Stimulated activated naive B cell treated with anti-CD40 and anti-IgM and Interleukin-4, amounts not matched to agents 10 μg/mL and 1 μg/mL and 100 μg/mL, for 72 hours (primary cell): ENCODE measurements around the gene SMIM5.
"Not testable (repeated sequence)": the region's sequence is repeated elsewhere in the genome, so short reads cannot be mapped to it uniquely, and the experiment has no call there.

ENCODE experiments used
- ATAC-seq, 2 donors: fragments of 150-1000 bp; cut with Tn5 transposase; replicated peaks; 2 replicates each; pipeline ENCODE4 v1.10.0; 2021; ENCODE audit warnings: moderate library complexity in 1 of 2
- DNase-seq: peaks from one replicate; pipeline ENCODE4 v3.0.0; 2021
- H3K27ac Mint-ChIP-seq: one replicate; pipeline ENCODE4 v1.8.0; 2022; ENCODE audit warnings: mild to moderate bottlenecking, mixed read lengths
- H3K27me3 Mint-ChIP-seq, 2 donors: one replicate each; pipeline ENCODE4 v1.8.0; 2022; ENCODE audit warnings: mixed read lengths in 2 of 2
- H3K36me3 Mint-ChIP-seq, 2 donors: one replicate each; pipeline ENCODE4 v1.8.0; 2022; ENCODE audit warnings: mixed read lengths in 2 of 2, mild to moderate bottlenecking in 1 of 2
- H3K4me1 Mint-ChIP-seq, 2 donors: one replicate each; pipeline ENCODE4 v1.8.0; 2022; ENCODE audit warnings: mixed read lengths in 2 of 2, mild to moderate bottlenecking in 1 of 2
- H3K4me3 Mint-ChIP-seq, 2 donors: one replicate each; pipeline ENCODE4 v1.8.0; 2022; ENCODE audit warnings: mild to moderate bottlenecking in 2 of 2, mixed read lengths in 2 of 2, moderate library complexity in 1 of 2
- H3K9me3 Mint-ChIP-seq, 2 donors: one replicate each; pipeline ENCODE4 v1.8.0; 2022; ENCODE audit warnings: mixed read lengths in 2 of 2, mild to moderate bottlenecking in 1 of 2

SMIM5 gene, protein sequence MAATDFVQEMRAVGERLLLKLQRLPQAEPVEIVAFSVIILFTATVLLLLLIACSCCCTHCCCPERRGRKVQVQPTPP

DNA sequence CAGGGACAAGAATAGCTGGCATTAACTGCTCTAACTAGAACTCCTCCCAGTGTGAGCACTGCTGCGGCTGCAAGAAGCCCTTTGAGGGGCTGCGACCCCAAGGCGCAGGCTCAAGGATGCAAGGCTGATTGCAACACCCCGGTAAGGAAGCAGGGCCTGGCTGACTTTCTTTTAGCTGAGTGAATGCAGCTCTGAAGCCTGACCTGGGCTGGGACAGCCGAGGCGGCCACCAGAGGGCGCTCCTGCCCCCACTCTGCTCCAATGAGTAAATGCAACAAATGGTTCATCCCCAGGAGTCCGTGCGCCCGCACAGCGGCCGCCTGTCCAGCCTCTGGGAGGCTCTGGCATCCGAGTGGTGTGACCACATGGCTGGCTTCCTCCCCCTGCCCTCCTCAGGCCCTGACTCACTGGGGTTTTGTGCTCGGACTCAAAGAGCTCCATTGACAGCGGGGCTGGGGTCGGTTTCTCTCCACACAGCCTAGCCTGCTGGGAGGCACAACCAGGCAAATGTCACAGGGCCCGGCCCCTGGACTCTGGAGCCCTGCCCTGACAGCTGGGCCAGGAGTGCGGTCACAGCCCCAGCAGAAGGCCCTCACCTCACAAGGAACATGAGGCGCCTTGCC lies at the start of gene SMIM5:
TSS of gene SMIM5 (plus strand) at position 572 of the 623 bp plus-strand sequence. CDS start 6,768 bp downstream, outside the sequence.
- peaks cover 15 to 22% of the 10 kb centered on the region in 2 donors for H3K36me3 Mint-ChIP-seq
- peak within 1 kb of the TSS; percentile 13 to 43 for H3K4me3 Mint-ChIP-seq
- H3K27ac Mint-ChIP-seq: peak within 1 kb of the TSS; percentile 43
- no peaks in the 10 kb centered on the region for H3K9me3 Mint-ChIP-seq
- DNase-seq (peak; percentile 62), ATAC-seq (peak; percentile 92)
- H3K4me1 Mint-ChIP-seq: peaks cover 8 to 20% of the 10 kb centered on the region in 2 donors
- H3K27me3 Mint-ChIP-seq: no peaks in the 10 kb centered on the region

DNA sequence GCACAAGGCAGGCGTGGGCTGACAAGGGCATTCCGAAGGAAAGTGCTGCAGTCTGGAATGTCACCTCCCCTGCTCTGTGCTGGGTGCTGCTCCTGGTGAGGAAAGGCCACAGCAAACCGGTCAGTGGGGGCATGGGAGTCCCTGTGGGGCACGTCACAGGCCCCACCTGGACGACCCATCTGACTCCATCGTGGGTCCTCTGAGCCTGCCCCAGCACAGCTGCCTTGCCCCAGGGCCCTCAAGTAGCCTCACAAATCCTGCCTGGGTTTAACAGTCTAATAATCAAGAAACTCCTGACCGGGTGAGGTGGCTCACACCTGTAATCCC lies 48.4 kb upstream of the SMIM5 start:
- Mint-ChIP-seq H3K9me3 (peaks cover 0 to 7% of the 10 kb centered on the region in 2 donors), H3K4me3 (no peak overlapping the region), H3K36me3 (no peaks in the 10 kb centered on the region), H3K27me3 (no peaks in the 10 kb centered on the region), H3K27ac (no peak overlapping the region), H3K4me1 (peaks cover 4 to 11% of the 10 kb centered on the region in 2 donors)
- DNase-seq: no peak
- ATAC-seq: no peak

DNA sequence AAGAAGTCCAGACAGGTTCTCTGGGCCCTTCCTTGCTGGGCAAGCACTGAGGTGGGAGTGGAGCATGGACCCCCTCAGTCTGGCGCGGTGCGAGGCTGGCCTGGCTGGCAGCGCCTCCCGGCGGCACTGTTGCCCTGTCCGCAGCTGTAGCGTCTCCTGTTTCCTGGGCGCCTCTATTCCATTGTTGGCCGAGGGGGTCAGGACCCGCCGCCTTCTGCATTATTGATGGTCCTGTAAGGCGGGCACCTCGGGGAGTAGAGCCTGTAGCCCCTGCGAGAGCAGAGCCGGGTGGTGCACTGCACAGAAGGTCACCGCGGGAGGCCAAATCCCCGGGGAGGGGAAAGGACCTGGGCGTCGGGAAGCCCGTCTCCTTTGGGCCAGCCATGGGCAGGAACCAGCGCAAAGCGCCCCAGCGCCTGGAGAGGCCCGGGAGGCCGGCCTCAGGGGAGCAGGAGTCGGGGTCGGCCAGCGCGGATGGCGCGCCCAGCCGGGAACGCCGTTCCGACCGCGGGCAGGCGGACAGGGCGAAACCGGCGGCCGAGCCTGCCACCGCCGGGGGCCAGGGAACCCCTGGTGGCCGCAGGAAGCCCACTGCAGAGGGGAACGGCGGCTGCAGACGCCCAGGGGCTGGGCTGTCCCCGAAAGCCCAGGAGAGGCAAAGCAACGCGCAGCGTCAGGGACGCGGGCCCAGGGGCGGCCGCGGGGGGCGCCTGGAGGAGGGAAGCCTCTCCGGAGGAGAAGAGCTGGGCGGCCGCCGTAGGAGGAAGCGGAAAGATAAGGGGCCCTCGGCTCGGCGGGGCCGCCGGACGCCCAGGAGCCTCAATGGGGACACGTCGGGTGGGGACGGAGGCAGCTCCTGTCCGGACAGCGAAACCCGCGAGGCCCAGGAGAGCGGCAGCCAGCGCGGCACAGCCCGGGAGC lies 45.3 kb upstream of the SMIM5 start, which contains the start of gene MYO15B:
TSS of gene MYO15B (plus strand) at position 126 of the 921 bp plus-strand sequence. CDS start at position 384, 258 bp downstream.
- ATAC-seq (peak; percentile 69 to 71), DNase-seq (peak; percentile 78)
- Mint-ChIP-seq H3K9me3 (no peaks in the 10 kb centered on the region), H3K27me3 (no peaks in the 10 kb centered on the region), H3K4me1 (peaks cover 8 to 28% of the 10 kb centered on the region in 2 donors), H3K4me3 (peak within 1 kb of the TSS; percentile 86 to 90), H3K36me3 (peaks cover 0 to 5% of the 10 kb centered on the region in 2 donors), H3K27ac (peak within 1 kb of the TSS; percentile 94)

DNA sequence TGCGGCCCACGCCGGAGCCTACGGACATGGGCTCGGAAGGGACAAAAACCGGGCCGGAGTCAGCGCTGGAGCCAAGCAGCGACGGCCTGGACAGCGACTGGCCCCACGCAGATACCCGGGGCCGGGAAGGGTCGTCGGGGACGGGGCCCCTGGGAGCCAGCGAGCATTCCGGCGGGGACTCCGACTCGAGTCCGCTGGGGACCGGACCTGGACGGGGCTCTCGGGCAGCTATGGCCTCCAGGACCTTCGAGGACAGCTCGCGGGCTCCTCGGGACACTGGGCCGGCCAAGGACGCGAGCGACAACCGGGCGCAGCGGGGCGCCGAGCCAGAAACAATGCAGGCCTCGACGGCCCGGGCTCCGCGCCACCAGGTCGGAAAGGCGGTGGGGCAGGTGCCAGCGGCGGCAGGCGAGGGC lies 44.6 kb upstream of the SMIM5 start:
- Mint-ChIP-seq H3K27me3 (no peaks in the 10 kb centered on the region), H3K9me3 (no peaks in the 10 kb centered on the region), H3K4me1 (peaks cover 8 to 28% of the 10 kb centered on the region in 2 donors), H3K36me3 (peaks cover 0 to 5% of the 10 kb centered on the region in 2 donors), H3K27ac (peak overlapping the region; percentile 94), H3K4me3 (peak overlapping the region; percentile 86 to 90)
- DNase-seq (peak; percentile 35), ATAC-seq (peak; percentile 22 to 48)

DNA sequence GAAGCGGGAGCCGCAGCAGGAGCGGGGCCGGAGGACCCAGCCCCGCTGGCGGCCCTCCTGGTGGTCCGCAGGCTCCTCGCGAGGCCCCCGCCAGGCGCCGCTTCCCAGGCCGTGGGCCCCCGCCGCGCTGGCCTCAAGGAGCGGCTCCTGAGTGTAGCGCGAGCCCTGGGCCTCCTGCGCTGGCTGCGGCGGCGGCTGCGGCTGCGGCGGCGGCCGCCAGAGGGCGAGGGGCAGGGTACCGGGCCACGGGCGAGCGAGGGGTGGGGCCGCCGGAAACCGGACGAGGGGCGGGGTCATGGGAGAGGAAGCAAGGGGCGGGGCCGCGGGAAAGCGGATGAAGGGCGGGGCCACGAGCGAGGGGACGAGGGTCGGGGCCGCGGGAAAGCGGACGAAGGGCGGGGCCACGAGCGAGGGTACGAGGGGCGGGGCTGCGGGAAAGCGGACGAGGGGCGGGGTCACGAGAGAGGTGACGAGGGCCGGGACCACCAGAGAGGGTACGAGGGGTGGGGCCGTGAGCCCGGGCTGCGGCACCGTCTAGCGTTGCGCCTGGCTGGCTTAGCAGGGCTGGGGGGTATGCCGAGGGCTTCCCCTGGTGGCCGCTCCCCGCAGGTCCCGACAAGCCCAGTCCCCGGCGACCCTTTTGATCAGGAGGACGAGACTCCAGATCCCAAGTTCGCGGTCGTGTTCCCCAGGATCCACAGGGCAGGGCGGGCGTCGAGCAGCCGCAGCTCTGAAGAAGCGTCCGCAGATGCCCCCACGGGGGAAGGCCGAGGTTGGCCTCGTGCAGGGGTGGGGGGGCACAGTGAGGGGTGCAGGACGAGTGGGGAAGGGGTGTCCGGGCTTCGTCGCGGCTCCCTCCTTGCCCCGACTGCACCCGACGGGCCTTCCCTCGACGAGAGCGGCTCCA lies 44.0 kb upstream of the SMIM5 start:
- peak overlapping the region; percentile 75 to 90 for H3K4me3 Mint-ChIP-seq
- peak; percentile 88 for DNase-seq

DNA sequence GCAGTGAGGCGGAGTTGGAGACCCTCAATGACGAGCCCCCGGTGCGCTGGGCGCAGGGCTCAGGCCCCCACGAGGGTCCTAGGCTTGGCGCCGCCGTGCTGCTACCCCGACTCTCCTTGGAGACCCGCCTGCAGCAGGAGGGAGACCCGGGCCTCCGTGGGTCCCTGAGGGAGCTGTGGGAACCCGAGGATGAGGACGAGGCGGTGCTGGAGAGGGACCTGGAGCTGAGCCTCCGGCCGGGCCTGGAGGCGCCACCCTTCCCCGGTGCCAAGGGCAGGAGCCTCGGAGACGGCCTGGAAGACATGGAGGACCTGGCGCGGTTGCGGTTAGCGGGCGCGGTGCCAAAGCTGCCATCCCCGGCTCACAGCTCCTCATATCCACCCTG lies 43.3 kb upstream of the SMIM5 start:
- peaks cover 0 to 5% of the 10 kb centered on the region in 2 donors for H3K36me3 Mint-ChIP-seq

More for the DNA sequence above, 44.0 kb upstream of the SMIM5 start:
- peaks cover 8 to 28% of the 10 kb centered on the region in 2 donors for H3K4me1 Mint-ChIP-seq
- ATAC-seq: peak; percentile 87
- no peaks in the 10 kb centered on the region for H3K9me3 Mint-ChIP-seq
- H3K27me3 Mint-ChIP-seq: no peaks in the 10 kb centered on the region
- peak overlapping the region; percentile 88 for H3K27ac Mint-ChIP-seq
- peaks cover 0 to 5% of the 10 kb centered on the region in 2 donors for H3K36me3 Mint-ChIP-seq

DNA sequence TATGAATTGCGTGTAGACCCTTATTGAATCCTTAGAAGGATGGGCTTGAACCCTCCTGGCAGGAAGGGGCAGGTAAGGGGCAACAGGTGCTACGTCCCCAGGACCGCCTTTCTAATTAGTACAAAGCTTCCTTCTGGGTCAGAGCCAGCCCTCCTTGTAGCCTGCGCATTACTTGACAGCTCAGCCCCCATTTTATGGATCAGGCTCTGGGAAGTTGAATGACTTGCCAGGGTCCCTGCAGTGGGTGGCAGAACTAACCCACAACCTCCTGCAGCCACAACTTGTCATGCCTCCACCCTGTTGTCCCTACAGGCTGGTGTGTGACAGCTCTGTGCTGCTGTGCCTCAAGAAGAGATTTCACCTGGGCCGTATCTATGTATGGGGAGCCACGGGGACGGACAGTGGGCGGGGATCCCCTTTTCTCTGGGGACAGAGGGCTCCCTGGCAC lies 42.9 kb upstream of the SMIM5 start:
- no peaks in the 10 kb centered on the region for H3K9me3 Mint-ChIP-seq
- no peak for DNase-seq
- ATAC-seq: no peak
- peaks cover 0 to 5% of the 10 kb centered on the region in 2 donors for H3K36me3 Mint-ChIP-seq
- no peak overlapping the region for H3K27ac Mint-ChIP-seq
- H3K4me3 Mint-ChIP-seq: peak overlapping the region in 1 of 2 donors; percentile 43
- H3K4me1 Mint-ChIP-seq: peaks cover 8 to 28% of the 10 kb centered on the region in 2 donors
- no peaks in the 10 kb centered on the region for H3K27me3 Mint-ChIP-seq

More for the DNA sequence above, 43.3 kb upstream of the SMIM5 start:
- H3K4me3 Mint-ChIP-seq: peak overlapping the region in 1 of 2 donors; percentile 84
- no peaks in the 10 kb centered on the region for H3K27me3 Mint-ChIP-seq
- DNase-seq: no peak
- no peaks in the 10 kb centered on the region for H3K9me3 Mint-ChIP-seq
- no peak for ATAC-seq
- no peak overlapping the region for H3K27ac Mint-ChIP-seq
- peaks cover 8 to 28% of the 10 kb centered on the region in 2 donors for H3K4me1 Mint-ChIP-seq

DNA sequence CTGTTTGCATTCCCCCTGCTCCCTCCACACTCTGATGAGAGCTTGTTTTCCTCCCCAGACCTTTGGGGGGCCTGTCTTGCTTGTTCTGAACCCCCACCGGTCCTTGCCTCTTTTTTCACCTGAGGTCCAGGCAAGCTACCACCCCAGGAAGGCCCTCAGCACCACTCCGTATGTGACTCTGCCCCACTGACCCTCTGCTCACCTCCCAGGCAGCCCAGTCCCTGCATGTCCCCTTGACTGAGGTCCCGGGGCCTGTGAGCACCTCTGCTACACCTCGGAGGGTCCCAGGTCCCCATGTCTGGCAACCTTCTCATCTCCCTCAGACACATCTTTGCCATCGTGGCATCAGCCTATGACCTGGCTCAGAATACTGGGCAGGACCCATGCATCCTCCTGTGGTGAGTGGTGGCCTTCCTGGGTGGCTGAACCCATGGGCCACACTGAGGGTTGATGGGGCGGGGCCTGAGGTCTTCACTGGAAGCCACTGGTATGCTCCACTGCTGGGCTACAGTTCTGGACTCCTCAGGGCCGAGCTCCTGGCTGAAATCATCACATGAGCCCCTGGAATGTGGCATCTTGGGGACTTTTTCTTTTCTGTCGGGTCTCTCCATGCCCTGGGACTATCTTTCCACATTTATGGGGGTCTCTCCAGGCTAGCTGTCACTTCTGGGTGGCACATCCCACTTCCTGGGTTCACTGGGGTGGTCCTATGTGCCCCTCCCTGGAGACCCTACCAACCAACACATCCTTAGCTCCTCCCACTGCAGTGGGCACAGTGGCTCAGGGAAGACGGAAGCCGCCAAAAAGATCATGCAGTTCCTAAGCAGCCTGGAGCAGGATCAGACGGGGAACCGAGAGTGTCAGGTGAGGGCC lies 42.1 kb upstream of the SMIM5 start:
- H3K9me3 Mint-ChIP-seq: no peaks in the 10 kb centered on the region
- H3K27me3 Mint-ChIP-seq: no peaks in the 10 kb centered on the region
- H3K27ac Mint-ChIP-seq: peak overlapping the region; percentile 20
- H3K36me3 Mint-ChIP-seq: peaks cover 0 to 5% of the 10 kb centered on the region in 2 donors
- peaks cover 8 to 28% of the 10 kb centered on the region in 2 donors for H3K4me1 Mint-ChIP-seq
- DNase-seq: no peak
- H3K4me3 Mint-ChIP-seq: peak overlapping the region; percentile 20 to 37
- no peak for ATAC-seq

DNA sequence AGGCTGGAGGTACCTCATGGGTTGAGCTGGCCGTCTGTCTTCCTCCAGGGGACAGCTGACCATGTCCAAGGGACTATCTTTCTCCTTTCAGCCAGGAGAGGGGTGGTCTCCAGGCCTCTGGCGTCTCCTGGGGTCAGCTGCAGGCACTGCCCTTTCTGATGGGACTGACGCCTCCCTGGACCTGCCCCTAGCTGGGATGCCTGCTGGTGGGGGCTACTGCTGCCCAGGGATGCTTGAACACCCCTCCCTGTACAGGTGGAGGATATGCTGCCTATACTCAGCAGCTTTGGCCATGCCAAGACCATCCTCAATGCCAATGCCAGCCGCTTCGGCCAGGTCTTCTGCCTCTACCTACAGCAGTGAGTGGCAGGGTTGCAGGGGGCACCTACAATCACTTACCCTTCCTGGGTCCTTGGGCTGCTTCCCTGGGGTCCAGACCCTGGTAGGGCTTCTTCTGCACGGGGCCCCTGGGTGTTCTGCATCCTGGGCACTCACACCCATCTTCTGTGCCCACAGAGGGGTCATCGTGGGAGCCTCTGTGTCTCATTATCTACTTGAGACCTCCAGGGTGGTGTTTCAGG lies 41.4 kb upstream of the SMIM5 start:
- Mint-ChIP-seq H3K9me3 (no peaks in the 10 kb centered on the region), H3K4me1 (peaks cover 8 to 28% of the 10 kb centered on the region in 2 donors), H3K36me3 (peaks cover 0 to 5% of the 10 kb centered on the region in 2 donors), H3K27ac (no peak overlapping the region), H3K4me3 (no peak overlapping the region), H3K27me3 (no peaks in the 10 kb centered on the region)
- ATAC-seq (no peak), DNase-seq (no peak)

DNA sequence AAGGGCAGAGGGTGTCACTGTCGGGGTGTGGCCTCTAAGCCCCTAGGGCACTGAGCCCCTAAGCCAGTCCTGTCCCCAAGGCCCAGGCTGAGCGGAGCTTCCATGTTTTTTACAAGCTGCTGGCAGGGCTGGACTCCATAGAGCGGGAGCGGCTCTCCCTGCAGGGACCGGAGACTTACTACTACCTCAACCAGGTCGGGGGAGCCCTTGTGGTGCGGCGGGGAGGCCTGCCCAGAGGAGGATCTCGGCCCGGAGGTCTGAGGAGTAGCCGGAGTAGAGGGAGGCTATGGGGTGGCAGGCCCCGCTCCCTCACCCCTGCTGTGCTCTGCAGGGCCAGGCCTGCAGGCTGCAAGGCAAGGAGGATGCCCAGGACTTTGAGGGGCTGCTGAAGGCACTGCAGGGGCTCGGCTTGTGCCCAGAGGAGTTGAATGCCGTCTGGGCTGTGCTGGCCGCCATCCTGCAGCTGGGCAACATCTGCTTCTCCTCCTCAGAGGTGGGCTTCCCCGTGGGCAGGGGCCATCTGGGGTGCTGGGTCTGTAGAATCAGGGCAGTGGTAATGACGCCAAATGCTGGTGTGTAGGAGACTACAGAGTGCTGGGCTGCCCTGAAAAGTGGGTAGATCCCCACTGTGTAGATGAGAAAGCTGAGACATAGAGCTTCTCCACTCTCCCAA lies 40.8 kb upstream of the SMIM5 start:
- Mint-ChIP-seq H3K27ac (no peak overlapping the region), H3K4me1 (peaks cover 10 to 24% of the 10 kb centered on the region in 2 donors), H3K4me3 (no peak overlapping the region), H3K9me3 (no peaks in the 10 kb centered on the region), H3K27me3 (no peaks in the 10 kb centered on the region), H3K36me3 (peaks cover 0 to 5% of the 10 kb centered on the region in 2 donors)
- ATAC-seq (no peak), DNase-seq (no peak)

DNA sequence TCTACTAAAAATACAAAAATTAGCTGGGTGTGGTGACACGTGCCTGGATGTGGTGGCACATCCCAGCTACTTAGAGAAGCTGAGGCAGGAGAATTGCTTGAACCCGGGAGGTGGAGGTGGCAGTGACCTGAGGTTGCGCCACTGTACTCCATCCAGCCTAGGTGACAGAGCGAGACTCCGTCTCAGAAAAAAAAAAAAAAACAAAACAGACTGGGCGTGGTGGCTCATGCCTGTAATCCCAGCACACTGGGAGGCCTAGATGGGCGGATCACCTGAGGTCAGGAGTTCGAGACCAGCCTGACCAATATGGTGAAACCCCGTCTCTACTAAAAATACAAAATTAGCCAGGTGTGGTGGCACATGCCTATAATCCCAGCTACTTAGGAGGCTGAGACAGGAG lies 39.8 kb upstream of the SMIM5 start:
- not testable (repeated sequence) for H3K4me3 Mint-ChIP-seq, DNase-seq, H3K27me3 Mint-ChIP-seq, H3K36me3 Mint-ChIP-seq, ATAC-seq, H3K27ac Mint-ChIP-seq, H3K9me3 Mint-ChIP-seq
- peaks cover 10 to 19% of the 10 kb centered on the region in 2 donors for H3K4me1 Mint-ChIP-seq
